NCI-H1417 treated with DMSO at 0.1 percent for 48 hours (cell line): ENCODE results near the gene RDH13.
"Not testable (repeated sequence)": the region's sequence is repeated elsewhere in the genome, so short reads cannot be mapped to it uniquely, and the experiment has no call there.

ENCODE experiments used
- DNase-seq: peaks from one replicate; lab custom pipeline; 2025; lab: John Stamatoyannopoulos, UW

The RDH13 gene

GRCh38 chr19:55062735-55063491 is at the start of gene RDH13:
Gene RDH13 (minus strand): TSS chr19:55063148. CDS start chr19:55063032, 116 bp downstream.
- DNase-seq, result peak; percentile 71

GRCh38 chr19:55112246-55112776 is 49.4 kb upstream of the RDH13 start:
- DNase-seq, result no peak

- no peak for DNase-seq
These were observed 48.4 kb upstream of the RDH13 start for GRCh38 chr19:55111238-55111831.

- DNase-seq, result no peak
These were observed 46.8 kb upstream of the RDH13 start for GRCh38 chr19:55109527-55110291.

GRCh38 chr19:55107252-55107651 is 44.3 kb upstream of the RDH13 start:
- DNase-seq, result not testable (repeated sequence)

- DNase-seq, result no peak
These were observed 43.6 kb upstream of the RDH13 start for GRCh38 chr19:55106591-55106990.

GRCh38 chr19:55105237-55105636 is 42.3 kb upstream of the RDH13 start:
- DNase-seq, result no peak

- DNase-seq, result no peak
These were observed 40.2 kb upstream of the RDH13 start for GRCh38 chr19:55103190-55103589.

- no peak for DNase-seq
These were observed 38.3 kb upstream of the RDH13 start for GRCh38 chr19:55101261-55101660.

- no peak for DNase-seq
These were observed 36.9 kb upstream of the RDH13 start for GRCh38 chr19:55099557-55100506.

GRCh38 chr19:55098716-55099556 is 36.0 kb upstream of the RDH13 start:
- no peak for DNase-seq

GRCh38 chr19:55097864-55098715 is 35.1 kb upstream of the RDH13 start:
- no peak for DNase-seq

- no peak for DNase-seq
These were observed 33.2 kb upstream of the RDH13 start for GRCh38 chr19:55096061-55096701.

GRCh38 chr19:55095260-55096060 is 32.5 kb upstream of the RDH13 start:
- no peak for DNase-seq

GRCh38 chr19:55094456-55095259 is 31.7 kb upstream of the RDH13 start:
- DNase-seq, result no peak

GRCh38 chr19:55092423-55093318 is 29.7 kb upstream of the RDH13 start:
- no peak for DNase-seq
